Spinal cord (tissue), 10 donors: ENCODE results near the gene MGAT5B. TPM values are rescaled to one million over a fixed set of nuclear protein-coding genes. Genes with fewer than 3 reads are reported as not detected.
"Not testable (repeated sequence)": the region's sequence is repeated elsewhere in the genome, so short reads cannot be mapped to it uniquely, and the experiment has no call there.

ENCODE experiments used
- DNase-seq, 6 donors: peaks; one replicate each; pipeline versions ENCODE4 v3.0.0 to v3.0.0-alpha.2; 2013 to 2015; ENCODE audit warnings: low spot score in 6 of 6, low read depth in 4 of 6
- H3K27ac ChIP-seq: one replicate; pipeline ENCODE4 v1.5.1; 2013; ENCODE audit warnings: low read depth, low read length, control low read depth
- H3K27me3 ChIP-seq: one replicate; pipeline ENCODE4 v1.6.1; 2013; ENCODE audit warnings: low read length; ENCODE audit not compliant: control insufficient read depth, insufficient read depth
- H3K36me3 ChIP-seq: one replicate; pipeline ENCODE4 v1.6.1; 2013; ENCODE audit warnings: low read length; ENCODE audit not compliant: control insufficient read depth, insufficient read depth
- H3K4me1 ChIP-seq: one replicate; pipeline ENCODE4 v1.6.1; 2013; ENCODE audit warnings: low read length; ENCODE audit not compliant: control insufficient read depth, insufficient read depth
- H3K4me3 ChIP-seq: one replicate; pipeline ENCODE4 v1.5.1; 2013; ENCODE audit warnings: low read depth, low read length, control low read depth
- H3K9me3 ChIP-seq: one replicate; pipeline ENCODE4 v1.6.1; 2013; ENCODE audit warnings: low read length; ENCODE audit not compliant: control insufficient read depth, insufficient read depth
- WGBS: methylation state at CpG from one replicate; pipeline ENCODE4 v1.1.5; 2013; ENCODE audit warnings: missing lambda C conversion rate; ENCODE audit not compliant: insufficient coverage; 5-methylcytosine and 5-hydroxymethylcytosine counted together
- polyA plus RNA-seq, 2 donors: library from polyadenylated mRNA; unstranded; fragments of 120-200 nt; gene quantifications; one replicate each; pipeline ENCODE4 v1.2.1, GENCODE V29; 2013; ENCODE audit not compliant: insufficient read length in 2 of 2
- total RNA-seq, 2 donors: library from RNA; depleted of rRNA in 1 of 2; stranded (reverse); fragments of 120-200 nt in 1 of 2; fragments of >200 nt in 1 of 2; gene quantifications; one replicate each; pipeline versions ENCODE4 v1.2.3 to v1.2.4, GENCODE V29; 2013 to 2014
- donor health status: healthy.

Gene MGAT5B
- total and polyA plus RNA-seq, 4 donors = 6.9 to 80.5 (median 41.6) TPM

- WGBS = 98% methylated on average over 4 of the region's 4 CpGs
- H3K4me1 ChIP-seq = peaks cover 15% of the 10 kb centered on the region
- no peak overlapping the region for H3K27ac ChIP-seq
- no peak for DNase-seq
- no peaks in the 10 kb centered on the region for H3K9me3 ChIP-seq
- H3K27me3 ChIP-seq = no peaks in the 10 kb centered on the region
- no peak overlapping the region for H3K4me3 ChIP-seq
- H3K36me3 ChIP-seq = no peaks in the 10 kb centered on the region
These were observed 34.5 kb upstream of the MGAT5B start for GRCh38 chr17:76833747-76834146.

GRCh38 chr17:76834870-76835269 is 33.3 kb upstream of the MGAT5B start:
- Histone ChIP-seq H3K36me3 (no peaks in the 10 kb centered on the region), H3K27me3 (peaks cover 2% of the 10 kb centered on the region), H3K4me3 (no peak overlapping the region), H3K27ac (no peak overlapping the region), H3K4me1 (peaks cover 24% of the 10 kb centered on the region), H3K9me3 (no peaks in the 10 kb centered on the region)
- WGBS = 39% methylated on average over 8 of the region's 9 CpGs
- peak in 2 of 6 donors; percentile 56 to 61 for DNase-seq

GRCh38 chr17:76840443-76840767 is 27.8 kb upstream of the MGAT5B start:
- H3K27me3 ChIP-seq = peaks cover 18% of the 10 kb centered on the region
- H3K4me3 ChIP-seq = no peak overlapping the region
- H3K9me3 ChIP-seq = no peaks in the 10 kb centered on the region
- peaks cover 42% of the 10 kb centered on the region for H3K4me1 ChIP-seq
- H3K27ac ChIP-seq = no peak overlapping the region
- no peak for DNase-seq
- WGBS = 12% methylated on average over 3 of the region's 3 CpGs
- no peaks in the 10 kb centered on the region for H3K36me3 ChIP-seq

GRCh38 chr17:76840884-76841775 is 27.1 kb upstream of the MGAT5B start:
- no peak for DNase-seq
- Histone ChIP-seq H3K9me3 (no peaks in the 10 kb centered on the region), H3K36me3 (no peaks in the 10 kb centered on the region), H3K4me1 (peaks cover 45% of the 10 kb centered on the region), H3K27me3 (peaks cover 18% of the 10 kb centered on the region), H3K27ac (no peak overlapping the region), H3K4me3 (no peak overlapping the region)
- 15% methylated on average over 6 of the region's 8 CpGs for WGBS

- Histone ChIP-seq H3K27me3 (peaks cover 18% of the 10 kb centered on the region), H3K27ac (no peak overlapping the region), H3K36me3 (no peaks in the 10 kb centered on the region), H3K4me3 (no peak overlapping the region), H3K9me3 (no peaks in the 10 kb centered on the region), H3K4me1 (peaks cover 45% of the 10 kb centered on the region)
- peak in 1 of 6 donors; percentile 43 for DNase-seq
- 10% methylated on average over 9 of the region's 10 CpGs for WGBS
These were observed 26.3 kb upstream of the MGAT5B start for GRCh38 chr17:76841776-76842405.

- H3K27ac ChIP-seq, H3K36me3 ChIP-seq, H3K9me3 ChIP-seq, H3K4me3 ChIP-seq, DNase-seq: not testable (repeated sequence)
- 100% methylated on average over 1 of the region's 6 CpGs for WGBS
- Histone ChIP-seq H3K4me1 (peaks cover 45% of the 10 kb centered on the region), H3K27me3 (peaks cover 18% of the 10 kb centered on the region)
These were observed 25.1 kb upstream of the MGAT5B start for GRCh38 chr17:76843068-76843467.

- Histone ChIP-seq H3K9me3 (no peaks in the 10 kb centered on the region), H3K4me1 (peaks cover 44% of the 10 kb centered on the region), H3K36me3 (no peaks in the 10 kb centered on the region), H3K4me3 (no peak overlapping the region), H3K27me3 (peaks cover 18% of the 10 kb centered on the region), H3K27ac (no peak overlapping the region)
- 70% methylated on average over 5 of the region's 10 CpGs for WGBS
- DNase-seq = no peak
These were observed 24.3 kb upstream of the MGAT5B start for GRCh38 chr17:76843703-76844484.

GRCh38 chr17:76844485-76844829 is 23.7 kb upstream of the MGAT5B start:
- Histone ChIP-seq H3K4me3 (no peak overlapping the region), H3K9me3 (no peaks in the 10 kb centered on the region), H3K36me3 (no peaks in the 10 kb centered on the region), H3K27ac (no peak overlapping the region), H3K4me1 (peaks cover 38% of the 10 kb centered on the region), H3K27me3 (peaks cover 18% of the 10 kb centered on the region)
- DNase-seq = no peak
- 45% methylated on average over 4 of the region's 4 CpGs for WGBS

GRCh38 chr17:76844846-76845245 is 23.4 kb upstream of the MGAT5B start:
- Histone ChIP-seq H3K36me3 (no peaks in the 10 kb centered on the region), H3K27me3 (peaks cover 16% of the 10 kb centered on the region), H3K4me3 (no peak overlapping the region), H3K27ac (no peak overlapping the region), H3K9me3 (no peaks in the 10 kb centered on the region), H3K4me1 (peaks cover 34% of the 10 kb centered on the region)
- WGBS = 38% methylated on average over 8 of the region's 8 CpGs
- peak in 2 of 6 donors; percentile 35 to 46 for DNase-seq
